IMR-90 (cell line): ENCODE results near the gene GALP. TPM values are rescaled to one million over a fixed set of nuclear protein-coding genes. Genes with fewer than 3 reads are reported as not detected.

ENCODE experiments used
- ATAC-seq: fragments of 200-7000 bp; cut with Tn5 transposase; 2 replicates; pipeline ENCODE4 v1.9.1; 2020; ENCODE audit warnings: low read depth, mild to moderate bottlenecking, moderate library complexity
- BruUV-seq: library from RNA; stranded (reverse); fragments of 400-500 nt; replicated peaks from 2 replicates; lab custom pipeline; 2021; lab: Mats Ljungman, UMichigan
- CTCF ChIA-PET: fragments of 300-600 bp; formaldehyde crosslinking; extraction: SDS; loops from one replicate; lab custom pipeline; 2021; ENCODE audit warnings: antibody characterized with exemption; lab: Yijun Ruan, JAX
- POLR2A ChIA-PET: fragments of 300-600 bp; sonication (Branson Sonifier 250); formaldehyde crosslinking; loops from one replicate; lab custom pipeline; 2022; ENCODE audit warnings: antibody characterized with exemption; ENCODE audit not compliant: unreplicated experiment; lab: Charles Lee
- DNase-seq: peaks from one replicate; pipeline ENCODE4 v3.0.0; 2013
- H2AFZ ChIP-seq: replicated peaks from 2 replicates; pipeline ENCODE3; 2013; ENCODE audit warnings: low read length, mild to moderate bottlenecking; ENCODE audit not compliant: poor library complexity
- H2AK5ac ChIP-seq: 2 replicates; pipeline ENCODE4 v1.6.1; 2013; ENCODE audit warnings: low read depth, low read length, inconsistent platforms
- H2AK9ac ChIP-seq: replicated peaks from 2 replicates; pipeline ENCODE3; 2013; ENCODE audit warnings: mild to moderate bottlenecking, low read depth, low read length, moderate library complexity; ENCODE audit not compliant: poor library complexity
- H2BK120ac ChIP-seq: 2 replicates; pipeline ENCODE4 v1.6.1; 2013; ENCODE audit warnings: low read depth, low read length, inconsistent platforms
- H2BK15ac ChIP-seq: 3 replicates; pipeline ENCODE4 v1.6.1; 2013; ENCODE audit warnings: low read depth, low read length, inconsistent platforms
- H2BK20ac ChIP-seq: 2 replicates; pipeline ENCODE4 v1.6.1; 2013; ENCODE audit warnings: low read depth, mild to moderate bottlenecking, inconsistent platforms, low read length, moderate library complexity
- H2BK5ac ChIP-seq: 2 replicates; pipeline ENCODE4 v1.6.1; 2013; ENCODE audit warnings: mild to moderate bottlenecking, low read depth, low read length, inconsistent platforms; ENCODE audit not compliant: poor library complexity, severe bottlenecking
- H3K14ac ChIP-seq: replicated peaks from 2 replicates; pipeline ENCODE4 v1.6.1; 2013; ENCODE audit warnings: low read depth, low read length, inconsistent platforms
- H3K18ac ChIP-seq: 2 replicates; pipeline ENCODE4 v1.6.1; 2013; ENCODE audit warnings: low read depth, low read length, control low read depth
- H3K23ac ChIP-seq: 2 replicates; pipeline ENCODE4 v1.6.1; 2013; ENCODE audit warnings: low read depth, low read length, inconsistent platforms
- H3K27ac ChIP-seq: 2 replicates; pipeline ENCODE4 v1.5.1; 2013; ENCODE audit warnings: mild to moderate bottlenecking, control low read depth, low read length; ENCODE audit not compliant: insufficient read depth
- H3K27me3 ChIP-seq: 2 replicates; pipeline ENCODE4 v1.6.1; 2013; ENCODE audit warnings: low read length; ENCODE audit not compliant: control insufficient read depth, insufficient read depth
- H3K36me3 ChIP-seq: 2 replicates; pipeline ENCODE4 v1.6.1; 2013; ENCODE audit warnings: low read length, mixed read lengths; ENCODE audit not compliant: control insufficient read depth, insufficient read depth
- H3K4ac ChIP-seq: 2 replicates; pipeline ENCODE4 v1.6.1; 2013; ENCODE audit warnings: low read depth, low read length, inconsistent platforms
- H3K4me1 ChIP-seq: 2 replicates; pipeline ENCODE4 v1.6.1; 2013; ENCODE audit warnings: low read length, mixed read lengths; ENCODE audit not compliant: control insufficient read depth, insufficient read depth
- H3K4me2 ChIP-seq: 2 replicates; pipeline ENCODE4 v1.6.1; 2013; ENCODE audit warnings: low read depth, mild to moderate bottlenecking, control low read depth, low read length, moderate library complexity
- H3K4me3 ChIP-seq: 2 replicates; pipeline ENCODE4 v1.5.1; 2013; ENCODE audit warnings: low read depth, mild to moderate bottlenecking, control low read depth, low read length, moderate library complexity; ENCODE audit not compliant: insufficient read depth
- H3K56ac ChIP-seq: 2 replicates; pipeline ENCODE4 v1.6.1; 2013; ENCODE audit warnings: low read length, inconsistent platforms; ENCODE audit not compliant: insufficient read depth; ENCODE audit errors: extremely low read depth
- H3K79me1 ChIP-seq, 2 experiments: 2 replicates each; pipeline ENCODE4 v1.6.1; 2013; ENCODE audit warnings: low read length in 2 of 2, inconsistent platforms in 1 of 2, low read depth in 1 of 2
- H3K9ac ChIP-seq: 2 replicates; pipeline ENCODE4 v1.6.1; 2013; ENCODE audit warnings: low read depth, low read length, control low read depth
- H3K9me1 ChIP-seq: 2 replicates; pipeline ENCODE4 v1.6.1; 2013; ENCODE audit warnings: low read length, inconsistent platforms; ENCODE audit not compliant: insufficient read depth
- H3K9me3 ChIP-seq: 2 replicates; pipeline ENCODE4 v1.6.1; 2013; ENCODE audit warnings: low read length; ENCODE audit not compliant: control insufficient read depth, insufficient read depth
- H4K20me1 ChIP-seq: 2 replicates; pipeline ENCODE4 v1.6.1; 2013; ENCODE audit warnings: low read length, inconsistent platforms; ENCODE audit not compliant: insufficient read depth
- H4K5ac ChIP-seq: 2 replicates; pipeline ENCODE4 v1.6.1; 2013; ENCODE audit warnings: mild to moderate bottlenecking, low read depth, low read length, control low read depth
- H4K8ac ChIP-seq, 2 experiments: 2 replicates each; pipeline ENCODE4 v1.6.1; 2013; ENCODE audit warnings: low read depth in 2 of 2, low read length in 2 of 2, control low read depth in 1 of 2, inconsistent platforms in 1 of 2
- H4K91ac ChIP-seq: 2 replicates; pipeline ENCODE4 v1.6.1; 2013; ENCODE audit warnings: low read depth, low read length, inconsistent platforms; ENCODE audit not compliant: insufficient read depth
- BHLHE40 ChIP-seq: fragments of 150-350 bp; IDR thresholded peaks from 2 replicates; pipeline ENCODE4 v1.6.1; 2016; ENCODE audit warnings: mild to moderate bottlenecking, low read depth, low read length
- CEBPB ChIP-seq: IDR thresholded peaks from 2 replicates; pipeline ENCODE4 v1.6.1; 2012; ENCODE audit warnings: low read depth, low read length, improper control_type of control experiment
- CHD1 ChIP-seq: IDR thresholded peaks from 2 replicates; pipeline ENCODE4 v1.6.1; 2012; ENCODE audit warnings: low read depth, low read length, improper control_type of control experiment
- FOS ChIP-seq: fragments of 150-350 bp; IDR thresholded peaks from 2 replicates; pipeline ENCODE4 v1.6.1; 2016; ENCODE audit warnings: low read depth, low read length
- MAFK ChIP-seq: IDR thresholded peaks from 2 replicates; pipeline ENCODE4 v1.6.1; 2012; ENCODE audit warnings: low read depth, low read length, improper control_type of control experiment
- MAZ ChIP-seq: IDR thresholded peaks from 2 replicates; pipeline ENCODE4 v1.6.1; 2012; ENCODE audit warnings: low read depth, mild to moderate bottlenecking, low read length, improper control_type of control experiment, moderate library complexity, borderline replicate concordance
- MXI1 ChIP-seq: IDR thresholded peaks from 2 replicates; pipeline ENCODE4 v1.6.1; 2012; ENCODE audit warnings: low read depth, mild to moderate bottlenecking, low read length, moderate library complexity, borderline replicate concordance
- NFE2L2 ChIP-seq: fragments of 150-350 bp; IDR thresholded peaks from 2 replicates; pipeline ENCODE4 v1.6.1; 2016; ENCODE audit warnings: low read depth, mild to moderate bottlenecking, low read length
- POLR2A ChIP-seq: IDR thresholded peaks from 2 replicates; pipeline ENCODE4 v1.6.1; 2012; ENCODE audit warnings: mild to moderate bottlenecking, low read depth, low read length
- RAD21 ChIP-seq: IDR thresholded peaks from 2 replicates; pipeline ENCODE4 v1.6.1; 2012; ENCODE audit warnings: low read length, improper control_type of control experiment
- RCOR1 ChIP-seq: IDR thresholded peaks from 2 replicates; pipeline ENCODE4 v1.6.1; 2012; ENCODE audit warnings: mild to moderate bottlenecking, low read length, improper control_type of control experiment; ENCODE audit not compliant: insufficient replicate concordance
- RFX5 ChIP-seq: IDR thresholded peaks from 2 replicates; pipeline ENCODE4 v1.8.0; 2012; ENCODE audit warnings: low read depth, mild to moderate bottlenecking, low read length, moderate library complexity
- SMC3 ChIP-seq: fragments of 150-350 bp; IDR thresholded peaks from 2 replicates; pipeline ENCODE4 v1.6.1; 2016; ENCODE audit warnings: low read depth, mild to moderate bottlenecking, antibody characterized with exemption, low read length, moderate library complexity
- WGBS, 2 experiments: methylation state at CpG; one replicate each; pipeline versions ENCODE4 v1.1.5 to v1.1.7; 2013; ENCODE audit warnings: missing lambda C conversion rate in 2 of 2; ENCODE audit not compliant: insufficient read length in 1 of 2; ENCODE audit errors: extremely low coverage in 2 of 2; 5-methylcytosine and 5-hydroxymethylcytosine counted together
- dilution Hi-C: fragments of 300-500 bp; cut with HindIII; formaldehyde crosslinking; loops from one replicate; pipeline ENCODE4 v1.14.3; 2018; ENCODE audit warnings: low sequenced_read_pairs; ENCODE audit not compliant: unreplicated experiment
- in situ Hi-C: fragments of 300-500 bp; cut with MboI; formaldehyde crosslinking; loops from 3 replicates; pipeline ENCODE4 v1.14.3; 2019; ENCODE audit warnings: low sequenced_read_pairs, inconsistent platforms, mixed read lengths
- intact Hi-C: fragments of 100-400 bp; cut with micrococcal nuclease; formaldehyde crosslinking; loops from 2 replicates; pipeline ENCODE4 v1.10.0; 2022
- polyA plus RNA-seq, 3 experiments: library from polyadenylated mRNA; depleted of rRNA; stranded (reverse); fragments of >200 nt; gene quantifications; 2 replicates each; pipeline ENCODE4 v1.2.3, GENCODE V29; 2012; ENCODE audit warnings: low replicate concordance in 1 of 3
- total RNA-seq: library from RNA; depleted of rRNA; stranded (reverse); fragments of >200 nt; gene quantifications from 2 replicates; pipeline ENCODE4 v1.2.3, GENCODE V29; 2012
- TF ChIP-seq, protein P1 (sequence below): conservative IDR thresholded peaks from 2 replicates; pipeline ENCODE4 v1.5.1; 2012; ENCODE audit warnings: mild to moderate bottlenecking, low read depth, low read length, improper control_type of control experiment
- TF ChIP-seq, protein P2 (sequence below): fragments of 150-350 bp; IDR thresholded peaks from 2 replicates; pipeline ENCODE4 v1.6.1; 2017; ENCODE audit warnings: mild to moderate bottlenecking, antibody characterized with exemption, low read length, low read depth
- TF ChIP-seq, protein P3 (sequence below): fragments of 150-350 bp; IDR thresholded peaks from 2 replicates; pipeline ENCODE4 v1.6.1; 2016; ENCODE audit warnings: low read depth, mild to moderate bottlenecking, low read length, moderate library complexity, borderline replicate concordance

Gene GALP
- total and polyA plus RNA-seq, 2 of the 4 experiments (the other 2 are of a cell fraction): not detected

DNA sequence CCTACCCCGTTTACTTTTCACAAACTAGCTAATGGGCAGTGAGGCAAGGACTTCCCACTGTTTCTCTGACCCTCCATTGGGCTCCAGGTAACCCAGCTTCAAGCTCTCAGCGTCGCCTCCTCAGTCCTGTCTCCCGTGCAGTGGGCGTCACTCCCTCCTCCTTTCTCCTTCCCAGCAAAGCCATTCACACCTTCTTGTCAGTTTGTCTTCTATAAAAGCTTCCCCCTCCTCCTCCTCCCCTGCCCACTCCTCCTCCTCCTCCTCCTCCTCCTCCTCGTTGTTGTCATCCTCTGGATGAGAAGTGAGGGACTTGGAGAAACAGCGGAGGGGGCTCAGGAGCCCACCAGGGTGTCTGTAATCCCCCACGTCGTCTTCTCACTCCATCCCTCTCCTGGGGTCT lies 1.7 kb upstream of the GALP start:
- no peaks in the 10 kb centered on the region for H3K9me1 ChIP-seq
- H3K4me2 ChIP-seq: no peak overlapping the region
- H4K8ac ChIP-seq: no peak overlapping the region
- H3K9me3 ChIP-seq: no peaks in the 10 kb centered on the region
- ATAC-seq (no peak), DNase-seq (no peak)
- H3K14ac ChIP-seq: no peak overlapping the region
- no peak overlapping the region for H3K56ac ChIP-seq
- no peak overlapping the region for H4K91ac ChIP-seq
- no peak overlapping the region for H2BK5ac ChIP-seq
- TF ChIP-seq, protein P1, sequence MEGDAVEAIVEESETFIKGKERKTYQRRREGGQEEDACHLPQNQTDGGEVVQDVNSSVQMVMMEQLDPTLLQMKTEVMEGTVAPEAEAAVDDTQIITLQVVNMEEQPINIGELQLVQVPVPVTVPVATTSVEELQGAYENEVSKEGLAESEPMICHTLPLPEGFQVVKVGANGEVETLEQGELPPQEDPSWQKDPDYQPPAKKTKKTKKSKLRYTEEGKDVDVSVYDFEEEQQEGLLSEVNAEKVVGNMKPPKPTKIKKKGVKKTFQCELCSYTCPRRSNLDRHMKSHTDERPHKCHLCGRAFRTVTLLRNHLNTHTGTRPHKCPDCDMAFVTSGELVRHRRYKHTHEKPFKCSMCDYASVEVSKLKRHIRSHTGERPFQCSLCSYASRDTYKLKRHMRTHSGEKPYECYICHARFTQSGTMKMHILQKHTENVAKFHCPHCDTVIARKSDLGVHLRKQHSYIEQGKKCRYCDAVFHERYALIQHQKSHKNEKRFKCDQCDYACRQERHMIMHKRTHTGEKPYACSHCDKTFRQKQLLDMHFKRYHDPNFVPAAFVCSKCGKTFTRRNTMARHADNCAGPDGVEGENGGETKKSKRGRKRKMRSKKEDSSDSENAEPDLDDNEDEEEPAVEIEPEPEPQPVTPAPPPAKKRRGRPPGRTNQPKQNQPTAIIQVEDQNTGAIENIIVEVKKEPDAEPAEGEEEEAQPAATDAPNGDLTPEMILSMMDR: no peak
- TF ChIP-seq BHLHE40 (no peak), RCOR1 (no peak), MAZ (no peak), MAFK (no peak), CHD1 (no peak), MXI1 (no peak), FOS (no peak), NFE2L2 (no peak), SMC3 (no peak), RFX5 (no peak), CEBPB (no peak), POLR2A (no peak), RAD21 (no peak)
- TF ChIP-seq, protein P2, sequence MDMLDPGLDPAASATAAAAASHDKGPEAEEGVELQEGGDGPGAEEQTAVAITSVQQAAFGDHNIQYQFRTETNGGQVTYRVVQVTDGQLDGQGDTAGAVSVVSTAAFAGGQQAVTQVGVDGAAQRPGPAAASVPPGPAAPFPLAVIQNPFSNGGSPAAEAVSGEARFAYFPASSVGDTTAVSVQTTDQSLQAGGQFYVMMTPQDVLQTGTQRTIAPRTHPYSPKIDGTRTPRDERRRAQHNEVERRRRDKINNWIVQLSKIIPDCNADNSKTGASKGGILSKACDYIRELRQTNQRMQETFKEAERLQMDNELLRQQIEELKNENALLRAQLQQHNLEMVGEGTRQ: no peak
- TF ChIP-seq, protein P3, sequence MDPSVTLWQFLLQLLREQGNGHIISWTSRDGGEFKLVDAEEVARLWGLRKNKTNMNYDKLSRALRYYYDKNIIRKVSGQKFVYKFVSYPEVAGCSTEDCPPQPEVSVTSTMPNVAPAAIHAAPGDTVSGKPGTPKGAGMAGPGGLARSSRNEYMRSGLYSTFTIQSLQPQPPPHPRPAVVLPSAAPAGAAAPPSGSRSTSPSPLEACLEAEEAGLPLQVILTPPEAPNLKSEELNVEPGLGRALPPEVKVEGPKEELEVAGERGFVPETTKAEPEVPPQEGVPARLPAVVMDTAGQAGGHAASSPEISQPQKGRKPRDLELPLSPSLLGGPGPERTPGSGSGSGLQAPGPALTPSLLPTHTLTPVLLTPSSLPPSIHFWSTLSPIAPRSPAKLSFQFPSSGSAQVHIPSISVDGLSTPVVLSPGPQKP: no peak
- H4K20me1 ChIP-seq: no peaks in the 10 kb centered on the region
- no peak overlapping the region for H2AK5ac ChIP-seq
- in situ Hi-C loops: no loop called here
- ChIA-PET CTCF (interaction anchor here (1.2 kb wide), 1 partner anchor 97 kb away, joined by 4 read pairs; no protein-coding TSS in a partner anchor), POLR2A (no interaction called here)
- H3K9ac ChIP-seq: no peak overlapping the region
- no peak overlapping the region for H2BK20ac ChIP-seq
- no peak overlapping the region for H3K27ac ChIP-seq
- no peaks in the 10 kb centered on the region for H3K79me1 ChIP-seq
- H3K4me1 ChIP-seq: no peaks in the 10 kb centered on the region
- H3K18ac ChIP-seq: no peak overlapping the region
- H4K5ac ChIP-seq: no peak overlapping the region
- no TSS peak for BruUV-seq
- peaks cover 9% of the 10 kb centered on the region; the same call in 1 of the 2 replicates for H3K27me3 ChIP-seq
- no peak overlapping the region for H3K4me3 ChIP-seq
- WGBS, 2 experiments: 0% methylated on average over 3 of the region's 9 CpGs; no CpG with 5 or more reads in 1 of the 2 experiments
- no peak overlapping the region for H2AK9ac ChIP-seq
- no peak overlapping the region for H3K4ac ChIP-seq
- dilution Hi-C loops: no loop called here
- H2BK120ac ChIP-seq: no peak overlapping the region
- H2AFZ ChIP-seq: no peak overlapping the region
- H3K36me3 ChIP-seq: no peaks in the 10 kb centered on the region
- intact Hi-C loops: loop anchor here (10.0 kb wide), 1 partner anchor 141 kb away; the partner anchor contains the start of gene ZSCAN5A
- no peak overlapping the region for H2BK15ac ChIP-seq
- no peak overlapping the region for H3K23ac ChIP-seq
